Liver (tissue), 2 donors: ENCODE results near the gene MAPKAP1.

Experiments used
- ATF3 ChIP-seq: IDR thresholded peaks from 2 replicates; pipeline ENCODE4 v1.6.1; 2016; ENCODE audit warnings: antibody characterized with exemption
- JUND ChIP-seq, 2 donors: IDR thresholded peaks; 2 replicates each; pipeline ENCODE4 v1.6.1; 2016; ENCODE audit warnings: antibody characterized with exemption in 2 of 2
- donor health status: healthy.

GRCh38 chr9:125601961-125602360 is 105.0 kb downstream of the MAPKAP1 start:
- TF ChIP-seq JUND (IDR thresholded peaks at IDR 0.05) (no peak), ATF3 (no peak)
